ENCODE results near the gene KIF5B.
A peak's percentile ranks its signal among the peaks of the same experiment; 100 is the strongest.
"Not testable (repeated sequence)": the region's sequence is repeated elsewhere in the genome, so short reads cannot be mapped to it uniquely, and the experiment has no call there.

Gene KIF5B

DNA sequence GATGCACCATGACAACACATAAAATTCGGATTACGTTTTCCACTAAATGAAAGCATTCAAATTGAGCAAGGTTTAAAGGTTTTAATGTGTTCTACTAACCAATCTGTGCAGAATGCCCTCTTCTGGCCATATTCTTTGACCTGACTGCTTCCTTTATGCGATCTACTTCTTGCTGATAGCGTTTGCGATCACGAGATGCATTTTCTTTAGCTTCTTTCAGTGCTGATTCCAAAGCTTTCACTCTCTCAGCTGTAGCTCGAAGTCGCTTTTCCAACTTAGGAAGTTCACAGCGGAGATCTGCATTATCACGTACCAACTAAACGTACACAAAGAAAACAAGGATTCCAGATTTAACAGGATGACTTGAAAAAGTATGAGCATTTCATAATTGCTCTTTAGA lies 39.2 kb downstream of the KIF5B start:
- FAIRE-seq = no peak
- no peak for DNase-seq (ENCODE audit: low spot score)

- FAIRE-seq (no peak), DNase-seq (ENCODE audit: low spot score) (no peak)
These were observed 40.8 kb downstream of the KIF5B start for GRCh38 chr10:32015386-32015785.

DNA sequence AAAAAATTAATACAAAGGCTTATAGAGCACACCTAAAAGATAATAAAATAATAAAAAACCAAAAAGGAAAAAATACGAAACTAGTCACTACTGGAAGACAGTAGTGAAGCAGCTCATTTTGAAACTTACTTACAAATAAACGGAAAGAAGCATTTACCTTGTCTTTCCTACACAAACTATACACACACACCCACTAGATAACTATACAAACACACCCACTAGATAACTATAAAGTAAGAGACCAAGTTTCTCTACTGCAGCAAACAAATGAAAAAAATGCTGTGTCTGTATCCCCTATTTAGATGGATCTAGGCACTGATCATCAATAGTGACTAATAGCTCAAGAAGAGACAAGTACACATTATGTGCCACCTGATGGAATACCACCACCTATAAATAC lies 49.2 kb downstream of the KIF5B start:
- no peak for FAIRE-seq

GRCh38 chr10:32005050-32005449 lies 51.2 kb downstream of the KIF5B start:
- DNase-seq (ENCODE audit: low spot score) (peak; percentile 31), FAIRE-seq (no peak)

More for the DNA sequence above, 49.2 kb downstream of the KIF5B start:
- DNase-seq (ENCODE audit: low spot score) = no peak

DNA sequence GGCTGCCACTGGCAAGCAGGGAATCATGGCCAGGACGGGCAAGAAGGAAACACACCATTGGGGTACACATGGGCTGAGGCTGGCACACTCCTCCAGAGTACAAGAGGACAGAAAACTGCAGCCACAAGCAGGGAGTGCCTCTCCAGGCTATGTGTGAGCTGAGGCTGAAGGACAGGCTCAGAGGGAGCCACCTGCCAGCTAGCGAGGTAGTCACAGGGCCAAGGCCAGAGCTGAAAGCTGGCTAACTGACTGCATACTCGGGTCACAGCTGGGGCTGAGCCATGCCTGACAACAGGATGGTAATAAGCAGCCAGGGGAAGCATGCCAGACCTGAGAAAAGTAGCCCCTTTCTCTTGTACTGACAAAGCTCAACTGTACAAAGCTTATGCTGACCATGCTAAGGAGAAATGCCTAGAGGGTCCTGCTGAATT lies 52.0 kb downstream of the KIF5B start:
- FAIRE-seq = no peak

GRCh38 chr10:32002531-32002930 lies 53.7 kb downstream of the KIF5B start:
- no peak for DNase-seq (ENCODE audit: low spot score)
- FAIRE-seq = no peak

More for the DNA sequence above, 52.0 kb downstream of the KIF5B start:
- no peak for DNase-seq (ENCODE audit: low spot score)

DNA sequence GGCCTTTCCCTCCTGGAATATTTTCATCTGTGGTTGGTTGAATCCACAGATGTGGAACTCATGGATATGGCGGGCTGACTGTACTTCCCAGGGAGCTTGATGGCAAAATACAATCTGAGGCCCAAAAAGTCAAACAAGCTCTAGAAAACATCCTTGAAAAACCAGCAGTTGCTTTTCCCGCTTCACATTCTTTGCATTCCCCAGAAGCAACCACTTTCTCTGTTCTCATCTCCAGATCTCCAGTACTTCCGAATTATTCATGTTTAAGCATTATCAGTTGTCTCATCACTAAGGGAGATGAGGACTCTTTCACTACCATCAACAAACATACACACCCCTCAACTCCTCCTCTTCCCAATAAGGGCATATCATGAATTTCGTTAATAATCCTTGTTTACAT lies 55.3 kb downstream of the KIF5B start:
- DNase-seq (ENCODE audit: low spot score) (peak; percentile 57), FAIRE-seq (no peak)

GRCh38 chr10:31999836-32000235 lies 56.4 kb downstream of the KIF5B start:
- FAIRE-seq (no peak), DNase-seq (ENCODE audit: low spot score) (no peak)

GRCh38 chr10:31999070-31999660 lies 57.1 kb downstream of the KIF5B start:
- DNase-seq (ENCODE audit: low spot score) = no peak
- FAIRE-seq = no peak

- DNase-seq (ENCODE audit: low spot score) (no peak), FAIRE-seq (no peak)
These were observed 61.3 kb downstream of the KIF5B start for GRCh38 chr10:31994926-31995325.

DNA sequence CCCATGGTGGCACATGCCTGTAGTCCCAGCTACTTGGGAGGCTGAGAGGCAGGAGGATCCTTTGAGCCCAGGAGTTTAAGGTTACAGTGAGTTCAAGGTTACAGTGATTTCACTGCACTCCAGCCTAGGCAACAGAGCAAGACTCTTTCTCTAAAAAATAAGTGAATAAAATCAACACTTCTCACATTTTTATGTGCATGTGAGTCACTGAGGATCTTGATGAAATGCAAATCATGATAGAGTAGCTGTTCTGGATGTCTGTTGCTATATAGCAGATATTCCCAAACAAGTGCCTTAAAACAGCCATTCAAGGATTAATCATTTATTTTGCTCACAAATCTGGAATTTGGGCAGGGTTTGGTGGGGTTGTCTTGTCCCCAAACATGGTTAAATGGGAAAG lies 65.3 kb downstream of the KIF5B start:
- FAIRE-seq (no peak), DNase-seq (ENCODE audit: low spot score) (no peak)

- not testable (repeated sequence) for FAIRE-seq; DNase-seq (ENCODE audit: low spot score)
These were observed 68.4 kb downstream of the KIF5B start for GRCh38 chr10:31987786-31988185.

- DNase-seq (ENCODE audit: low spot score) (no peak), FAIRE-seq (no peak)
These were observed 74.1 kb downstream of the KIF5B start for GRCh38 chr10:31982111-31982510.

- DNase-seq (ENCODE audit: low spot score) = no peak
- FAIRE-seq = no peak
These were observed 75.8 kb downstream of the KIF5B start for GRCh38 chr10:31980471-31980870.

DNA sequence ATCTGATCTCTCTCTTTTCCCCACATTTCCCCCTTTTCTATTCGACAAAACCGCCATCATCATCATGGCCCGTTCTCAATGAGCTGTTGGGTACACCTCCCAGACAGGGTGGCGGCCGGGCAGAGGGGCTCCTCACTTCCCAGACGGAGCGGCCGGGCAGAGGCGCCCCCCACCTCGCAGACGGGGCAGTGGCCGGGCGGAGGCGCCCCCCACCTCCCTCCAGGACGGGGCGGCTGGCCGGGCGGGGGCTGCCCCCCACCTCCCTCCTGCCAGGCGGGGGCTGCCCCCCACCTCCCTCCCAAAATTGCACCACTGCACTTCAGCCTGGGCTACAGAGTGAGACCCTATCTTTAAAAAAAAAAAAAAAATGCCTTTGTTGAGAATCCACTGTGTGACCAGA lies 77.2 kb downstream of the KIF5B start:
- FAIRE-seq; DNase-seq (ENCODE audit: low spot score): not testable (repeated sequence)

DNA sequence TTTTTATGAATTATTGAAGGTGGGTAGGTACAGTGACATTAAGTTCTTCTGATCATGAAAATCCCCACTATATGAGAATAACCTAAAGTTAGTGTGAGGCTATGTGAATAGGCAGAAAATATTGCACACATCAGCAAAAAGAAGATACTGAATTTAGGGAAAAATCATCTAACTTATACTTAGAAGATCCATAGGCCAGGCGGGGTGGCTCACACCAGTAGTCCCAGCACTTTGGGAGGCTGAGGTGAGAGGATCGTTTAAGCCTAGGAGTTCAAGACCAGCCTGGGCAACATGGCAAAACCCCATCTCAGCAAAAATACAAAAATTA lies 78.1 kb downstream of the KIF5B start:
- no peak for FAIRE-seq
- no peak for DNase-seq (ENCODE audit: low spot score)

- DNase-seq (ENCODE audit: low spot score) = peak; percentile 20
- FAIRE-seq = no peak
These were observed 78.6 kb downstream of the KIF5B start for GRCh38 chr10:31977440-31978155.

DNA sequence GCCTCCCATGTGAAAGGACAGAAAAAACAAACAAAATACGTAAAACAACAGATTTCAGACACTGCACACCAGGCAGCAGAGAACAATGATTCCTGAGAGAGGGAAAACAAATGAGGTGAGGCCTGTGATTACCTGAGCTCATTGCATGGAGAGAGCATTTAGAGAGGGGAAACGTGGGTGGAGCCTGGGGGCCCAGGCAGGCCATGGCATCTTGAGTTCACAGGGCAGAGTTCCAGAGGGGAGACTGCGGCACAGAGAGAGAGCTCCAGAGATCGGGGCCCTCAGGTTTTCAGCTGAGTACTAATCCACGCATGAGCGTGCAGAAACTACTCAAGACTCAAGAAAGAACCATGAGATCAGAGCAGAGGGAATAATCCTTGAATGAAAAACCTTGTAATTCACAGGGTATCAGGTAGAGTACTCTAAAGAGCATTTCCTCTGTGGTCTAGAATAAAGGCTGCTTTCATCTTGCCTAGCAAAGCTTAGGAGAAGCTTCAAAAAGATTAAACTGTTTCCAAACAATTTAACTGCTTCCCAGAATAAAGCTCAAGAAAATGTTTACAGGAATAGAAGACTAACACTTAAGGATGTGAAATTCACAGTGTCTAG lies 81.0 kb downstream of the KIF5B start:
- FAIRE-seq (no peak), DNase-seq (ENCODE audit: low spot score) (no peak)

- no peak for FAIRE-seq
- peak; percentile 41 for DNase-seq (ENCODE audit: low spot score)
These were observed 81.6 kb downstream of the KIF5B start for GRCh38 chr10:31974434-31975124.

DNA sequence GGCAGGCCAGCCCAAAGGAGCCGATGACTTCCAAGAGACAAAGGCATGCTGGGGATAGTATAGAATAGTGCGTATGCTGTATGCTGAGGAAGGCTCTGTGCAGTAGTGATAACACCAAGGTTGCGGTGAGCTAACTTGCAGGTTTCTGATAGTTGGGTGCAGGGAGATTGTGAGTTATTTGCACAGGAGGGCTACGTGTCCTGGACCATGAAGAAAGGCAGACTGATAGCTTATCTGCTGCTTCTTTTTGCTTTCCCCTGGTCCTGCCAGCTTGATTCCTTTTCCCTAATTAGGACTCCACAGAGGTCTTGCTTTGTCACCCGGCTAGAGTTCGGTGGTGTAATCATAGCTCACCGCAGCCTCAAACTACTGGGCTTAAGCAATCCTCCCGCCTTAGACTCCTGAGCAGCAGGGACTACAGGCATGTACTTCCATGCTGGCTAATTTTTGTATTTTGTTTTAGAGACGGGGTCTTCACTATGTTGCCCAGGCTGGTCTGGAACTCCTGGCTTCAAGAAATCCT lies 83.6 kb downstream of the KIF5B start:
- DNase-seq (ENCODE audit: low spot score) (no peak), FAIRE-seq (no peak)

- not testable (repeated sequence) for FAIRE-seq; DNase-seq (ENCODE audit: low spot score)
These were observed 86.4 kb downstream of the KIF5B start for GRCh38 chr10:31969847-31970246.

DNA sequence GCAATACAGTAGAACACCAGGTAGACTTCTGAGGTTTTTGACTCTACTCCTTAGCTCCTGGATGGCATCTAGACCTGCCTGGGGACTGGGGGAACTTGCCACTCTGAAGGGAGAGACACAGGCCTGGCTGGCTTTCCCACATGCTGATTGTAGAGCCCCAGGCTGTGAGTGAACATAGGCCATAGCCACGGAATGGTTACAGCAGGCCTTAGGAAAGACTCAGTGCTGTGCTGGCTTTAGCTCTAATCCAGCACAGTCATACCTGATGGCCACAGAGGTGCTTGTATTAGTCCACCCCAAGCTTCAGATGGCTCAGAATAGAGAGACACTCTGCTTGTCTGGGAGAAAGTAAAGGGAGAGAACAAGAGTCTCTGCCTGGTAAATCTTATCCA lies 92.6 kb downstream of the KIF5B start:
- FAIRE-seq = no peak
- DNase-seq (ENCODE audit: low spot score) = no peak
